GM12872 (cell line): ENCODE results near the gene UAP1.

Experiments
- TF ChIP-seq, protein P1 (sequence below): IDR thresholded peaks from 3 replicates; pipeline ENCODE4 v1.5.1; 2011; ENCODE audit warnings: low read depth, mild to moderate bottlenecking, low read length, moderate library complexity; ENCODE audit not compliant: insufficient read depth

Gene UAP1

DNA sequence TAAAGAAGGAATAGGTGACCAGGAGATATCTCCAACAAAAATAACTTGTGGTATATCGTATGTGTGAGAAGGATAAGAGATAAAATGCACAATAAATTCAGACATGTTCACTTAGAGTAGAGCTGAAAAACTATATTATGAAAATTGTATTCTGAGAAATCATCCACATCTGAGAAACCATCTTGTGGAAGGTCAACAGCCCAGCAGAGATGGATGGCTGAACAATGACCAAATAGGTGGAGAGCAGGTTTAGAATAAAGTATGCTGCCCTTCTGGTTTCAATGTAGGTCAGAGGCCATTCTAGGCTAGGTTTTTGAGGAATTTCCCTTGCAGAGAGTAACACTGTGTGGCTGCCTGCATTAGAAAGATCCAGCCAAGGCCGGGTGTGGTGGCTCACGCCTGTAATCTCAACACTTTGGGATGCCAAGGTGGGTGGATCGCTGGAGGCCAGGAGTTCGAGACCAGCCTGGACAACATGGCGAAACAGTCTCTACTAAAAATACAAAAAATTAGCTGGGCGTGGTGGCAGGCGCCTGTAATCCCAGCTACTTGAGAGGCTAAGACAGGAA lies 8.8 kb upstream of the UAP1 start:
- TF ChIP-seq, protein P1, sequence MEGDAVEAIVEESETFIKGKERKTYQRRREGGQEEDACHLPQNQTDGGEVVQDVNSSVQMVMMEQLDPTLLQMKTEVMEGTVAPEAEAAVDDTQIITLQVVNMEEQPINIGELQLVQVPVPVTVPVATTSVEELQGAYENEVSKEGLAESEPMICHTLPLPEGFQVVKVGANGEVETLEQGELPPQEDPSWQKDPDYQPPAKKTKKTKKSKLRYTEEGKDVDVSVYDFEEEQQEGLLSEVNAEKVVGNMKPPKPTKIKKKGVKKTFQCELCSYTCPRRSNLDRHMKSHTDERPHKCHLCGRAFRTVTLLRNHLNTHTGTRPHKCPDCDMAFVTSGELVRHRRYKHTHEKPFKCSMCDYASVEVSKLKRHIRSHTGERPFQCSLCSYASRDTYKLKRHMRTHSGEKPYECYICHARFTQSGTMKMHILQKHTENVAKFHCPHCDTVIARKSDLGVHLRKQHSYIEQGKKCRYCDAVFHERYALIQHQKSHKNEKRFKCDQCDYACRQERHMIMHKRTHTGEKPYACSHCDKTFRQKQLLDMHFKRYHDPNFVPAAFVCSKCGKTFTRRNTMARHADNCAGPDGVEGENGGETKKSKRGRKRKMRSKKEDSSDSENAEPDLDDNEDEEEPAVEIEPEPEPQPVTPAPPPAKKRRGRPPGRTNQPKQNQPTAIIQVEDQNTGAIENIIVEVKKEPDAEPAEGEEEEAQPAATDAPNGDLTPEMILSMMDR: no peak

DNA sequence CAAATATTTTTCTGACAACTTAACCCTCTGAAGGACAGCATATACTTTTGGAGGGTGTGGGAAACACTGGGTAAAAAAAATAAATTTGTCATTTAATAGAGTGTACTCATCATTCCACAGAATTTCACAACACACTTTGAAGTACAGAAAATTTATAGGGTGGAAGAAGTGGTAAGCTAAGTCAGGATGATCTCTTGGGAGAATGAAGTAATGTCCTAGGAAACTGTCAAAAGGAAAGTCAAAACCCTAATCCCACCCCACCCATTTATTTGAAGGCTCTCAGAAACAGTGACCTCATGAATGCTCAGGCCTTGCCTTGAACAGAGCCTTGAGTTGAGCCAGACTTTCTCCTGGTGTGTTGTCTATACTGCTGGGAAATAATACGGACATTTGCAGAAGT lies 7.3 kb upstream of the UAP1 start:
- TF ChIP-seq, protein P1: no peak

DNA sequence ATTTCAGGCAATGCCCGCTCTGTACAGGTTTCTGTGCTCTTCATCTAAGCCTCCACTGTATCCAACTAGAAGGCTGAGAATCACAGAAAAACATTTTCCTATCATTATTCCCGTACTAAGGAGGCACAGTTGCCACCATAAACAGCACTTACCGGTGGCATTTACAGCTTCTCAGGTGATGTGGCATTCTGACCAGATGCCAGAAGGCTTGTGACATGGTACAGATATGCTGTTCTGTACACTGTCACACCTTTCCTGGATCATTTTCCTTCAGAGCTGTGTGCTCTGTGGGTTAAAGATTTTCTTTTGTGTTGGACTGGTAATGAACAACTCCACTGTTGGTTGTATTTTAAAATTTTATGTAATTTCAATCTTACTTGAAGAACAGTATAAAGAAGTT lies 4.0 kb upstream of the UAP1 start:
- TF ChIP-seq, protein P1: no peak

DNA sequence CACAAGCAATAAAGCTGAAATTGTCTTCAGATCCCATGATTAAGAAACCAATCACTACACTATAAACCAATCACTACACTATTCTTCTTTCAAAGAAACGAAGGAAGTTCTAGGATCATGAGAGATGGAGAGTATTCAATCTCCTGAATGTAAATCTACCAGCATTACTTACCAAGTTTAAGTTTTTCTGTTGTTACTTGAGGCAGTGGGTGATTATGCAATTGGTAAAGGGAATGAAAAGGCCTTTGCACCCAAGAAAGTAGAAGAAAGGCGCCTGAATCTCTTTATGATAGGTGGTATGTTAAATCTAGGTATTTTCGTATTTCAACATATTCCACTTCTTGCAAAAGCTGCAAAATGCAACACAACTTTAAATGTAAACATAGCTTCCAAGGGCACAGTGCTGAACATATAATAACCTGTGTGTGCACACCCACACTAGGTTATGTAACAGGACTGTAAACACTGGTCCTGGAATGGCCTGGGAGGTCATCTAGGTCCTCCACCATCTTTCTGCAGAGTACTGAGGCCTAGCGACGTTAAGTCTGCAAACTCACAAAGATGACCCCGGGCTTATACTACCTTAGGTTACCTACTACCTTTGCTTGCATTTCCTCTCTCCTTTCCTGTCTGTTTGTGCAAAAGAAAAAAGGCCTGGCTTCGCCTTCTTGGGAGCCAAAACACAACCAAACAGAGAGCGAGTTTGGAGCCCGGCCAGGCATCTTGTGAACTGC lies 1.1 kb upstream of the UAP1 start:
- TF ChIP-seq, protein P1: no peak

DNA sequence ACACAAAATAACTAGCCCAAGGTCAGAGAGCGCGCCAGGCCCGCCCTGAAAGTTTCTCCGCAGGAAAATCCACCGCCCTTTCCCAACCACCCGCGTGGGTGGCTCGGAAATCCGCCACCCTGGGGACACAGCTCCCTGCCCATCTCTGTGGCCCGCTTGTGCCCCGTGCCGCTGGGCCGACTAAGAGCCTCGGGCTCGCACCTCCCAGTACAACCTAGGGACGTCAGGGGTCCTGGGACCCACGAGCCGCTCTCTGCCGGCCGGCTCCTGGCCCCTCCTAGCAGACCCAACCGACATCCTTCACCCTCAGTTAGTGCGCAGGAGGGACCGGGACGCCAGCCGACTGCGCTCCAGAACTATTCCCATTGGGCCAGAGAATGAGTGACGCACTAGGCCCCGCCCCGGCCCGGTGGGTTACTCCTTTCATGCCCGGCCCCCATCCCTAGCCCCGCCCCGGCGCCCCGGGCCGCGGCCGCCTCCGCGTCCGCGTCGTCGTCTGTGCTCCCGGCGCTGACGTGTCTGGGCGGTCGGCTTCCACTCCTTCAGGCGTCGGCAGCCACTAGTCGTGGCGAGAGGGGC lies 396 bp upstream of the UAP1 start:
- TF ChIP-seq, protein P1: no peak

DNA sequence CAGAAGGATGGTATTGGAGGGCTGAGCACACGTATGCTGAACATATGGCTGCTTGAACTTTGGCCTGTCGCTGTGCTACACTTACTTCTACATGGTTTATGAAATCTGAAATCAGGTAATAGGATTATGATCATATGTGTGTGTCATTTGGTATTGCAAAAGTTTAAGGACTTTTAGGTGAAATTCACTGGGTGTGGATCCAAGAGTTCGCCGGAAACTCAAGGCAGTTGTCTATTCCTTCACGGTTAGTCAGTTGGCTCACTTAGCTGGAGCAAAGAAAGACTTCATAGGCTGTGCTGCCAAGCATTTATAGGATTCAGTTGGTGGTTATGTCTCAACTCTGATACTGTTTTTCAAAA lies 927 bp downstream of the UAP1 start:
- TF ChIP-seq, protein P1: no peak

DNA sequence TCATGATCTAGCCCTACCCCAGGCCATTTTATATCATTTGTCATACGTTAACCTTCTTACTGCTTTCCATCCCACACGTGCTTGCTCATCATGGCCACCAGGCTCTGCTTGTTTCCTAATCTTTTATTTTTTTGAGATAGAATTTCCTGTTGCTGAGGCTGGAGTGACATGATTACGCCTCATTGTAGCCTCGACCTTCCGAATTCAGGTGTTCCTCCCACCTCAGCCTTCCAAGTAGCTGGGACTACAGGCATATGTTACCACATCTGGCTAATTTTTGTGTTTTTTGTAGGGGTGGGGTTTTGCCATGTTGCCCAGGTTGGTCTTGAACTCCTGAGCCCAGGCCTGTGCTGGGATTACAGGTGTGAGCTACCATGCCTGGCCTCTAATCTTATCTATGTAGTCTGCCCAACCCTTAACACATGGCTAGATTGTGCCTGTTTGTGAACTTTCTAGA lies 3.3 kb downstream of the UAP1 start:
- TF ChIP-seq, protein P1: no peak
